ENCODE results near the gene CDH15. TPM values are rescaled to one million over a fixed set of nuclear protein-coding genes. Genes with fewer than 3 reads are reported as not detected.
A peak's percentile ranks its signal among the peaks of the same experiment; 100 is the strongest.

The CDH15 gene
- total RNA-seq, 1 experiment from 2014 or later, result not detected

DNA sequence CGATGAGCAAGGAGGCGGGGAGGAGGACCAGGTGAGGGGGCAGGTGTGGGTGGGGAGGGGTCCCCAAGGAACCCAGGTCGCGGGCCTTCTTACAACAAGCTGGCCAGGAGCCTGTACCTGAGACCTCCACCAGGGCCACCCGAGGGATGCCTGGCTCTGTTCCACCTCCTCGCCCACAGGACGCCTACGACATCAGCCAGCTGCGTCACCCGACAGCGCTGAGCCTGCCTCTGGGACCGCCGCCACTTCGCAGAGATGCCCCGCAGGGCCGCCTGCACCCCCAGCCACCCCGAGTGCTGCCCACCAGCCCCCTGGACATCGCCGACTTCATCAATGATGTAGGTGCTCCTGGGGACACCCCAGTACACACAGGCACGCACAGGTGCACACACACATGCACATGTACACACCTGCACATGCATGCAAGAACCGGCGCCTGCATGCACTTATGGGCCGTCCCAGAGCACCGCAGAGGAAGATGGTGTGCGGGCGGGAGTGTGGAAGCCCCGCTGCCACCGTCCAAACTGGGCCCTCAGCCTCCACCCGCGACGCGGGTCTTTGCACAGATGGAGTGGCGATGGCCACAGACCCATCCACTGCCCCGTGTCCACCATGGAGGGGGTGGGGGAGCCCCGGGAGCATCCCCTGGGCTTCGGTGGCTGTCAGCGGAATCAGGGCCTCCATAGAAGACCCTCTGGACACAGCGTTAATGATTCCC is 22.2 kb downstream of the CDH15 start:
- no peaks in the 10 kb centered on the region for H3K27me3 ChIP-seq (replicated peaks; ENCODE audit: control insufficient read depth, insufficient read depth, low read length)
- peak in 1 of 2 experiments; percentile 42 for DNase-seq
- POLR2A ChIA-PET, result no interaction called here

GRCh38 chr16:89194340-89195311 is 23.1 kb downstream of the CDH15 start:
- Histone ChIP-seq H3K4me3 (ENCODE audit: low read depth, low read length) (no peak overlapping the region), H3K4me1 (peaks cover 8% of the 10 kb centered on the region), H3K36me3 (ENCODE audit: control insufficient read depth, insufficient read depth, low read length) (no peaks in the 10 kb centered on the region), H3K27me3 (replicated peaks; ENCODE audit: control insufficient read depth, insufficient read depth, low read length) (no peaks in the 10 kb centered on the region; the same call in 1 of the 2 replicates), H3K9me3 (no peaks in the 10 kb centered on the region)
- no peak for DNase-seq
- H3K27ac Mint-ChIP-seq (ENCODE audit: unreplicated experiment), result no peak overlapping the region
- H3K4me3 Mint-ChIP-seq (ENCODE audit: unreplicated experiment), result no peak overlapping the region
- no peaks in the 10 kb centered on the region for H3K36me3 Mint-ChIP-seq (ENCODE audit: insufficient read depth, unreplicated experiment)
- ChIA-PET POLR2A (no interaction called here), CTCF (no interaction called here)
- H3K4me1 Mint-ChIP-seq (ENCODE audit: low read depth, unreplicated experiment), result no peaks in the 10 kb centered on the region
- H3K9me3 Mint-ChIP-seq (ENCODE audit: unreplicated experiment), result no peaks in the 10 kb centered on the region
- TF ChIP-seq CTCF (IDR thresholded peaks at IDR 0.05; ENCODE audit: insufficient read depth in 1 of 2, low read depth in 1 of 2, low read length in 1 of 2, severe bottlenecking in 1 of 2, unreplicated experiment in 1 of 2), result no peak
- BruUV-seq (replicated peaks), result no TSS peak
- H3K27me3 Mint-ChIP-seq (ENCODE audit: insufficient read depth, unreplicated experiment), result no peaks in the 10 kb centered on the region
- intact Hi-C loops (cut with micrococcal nuclease; ENCODE audit: unreplicated experiment), result no loop called here

More for the DNA sequence above, 22.2 kb downstream of the CDH15 start:
- Mint-ChIP-seq H3K27ac (ENCODE audit: unreplicated experiment) (no peak overlapping the region), H3K4me3 (ENCODE audit: unreplicated experiment) (no peak overlapping the region), H3K36me3 (ENCODE audit: insufficient read depth, unreplicated experiment) (no peaks in the 10 kb centered on the region), H3K27me3 (ENCODE audit: insufficient read depth, unreplicated experiment) (no peaks in the 10 kb centered on the region), H3K9me3 (ENCODE audit: unreplicated experiment) (no peaks in the 10 kb centered on the region), H3K4me1 (ENCODE audit: low read depth, unreplicated experiment) (no peaks in the 10 kb centered on the region)
- Histone ChIP-seq H3K4me1 (peaks cover 4% of the 10 kb centered on the region; the same call in 1 of the 2 replicates), H3K36me3 (ENCODE audit: control insufficient read depth, insufficient read depth, low read length) (no peaks in the 10 kb centered on the region), H3K4me3 (ENCODE audit: low read depth, low read length) (no peak overlapping the region), H3K9me3 (no peaks in the 10 kb centered on the region)
- no TSS peak for BruUV-seq (replicated peaks)
- CTCF ChIA-PET, result no interaction called here
- intact Hi-C loops (cut with micrococcal nuclease; ENCODE audit: unreplicated experiment), result no loop called here
- TF ChIP-seq CTCF (IDR thresholded peaks at IDR 0.05; ENCODE audit: insufficient read depth in 1 of 2, low read depth in 1 of 2, low read length in 1 of 2, severe bottlenecking in 1 of 2, unreplicated experiment in 1 of 2), result no peak

- no peaks in the 10 kb centered on the region; the same call in 1 of the 2 replicates for H3K27me3 ChIP-seq (replicated peaks; ENCODE audit: control insufficient read depth, insufficient read depth, low read length)
- CTCF ChIA-PET, result no interaction called here
- no TSS peak for BruUV-seq (replicated peaks)
- no peak for TF ChIP-seq CTCF (IDR thresholded peaks at IDR 0.05; ENCODE audit: insufficient read depth in 1 of 2, low read depth in 1 of 2, low read length in 1 of 2, severe bottlenecking in 1 of 2, unreplicated experiment in 1 of 2)
- H3K36me3 ChIP-seq (ENCODE audit: control insufficient read depth, insufficient read depth, low read length), result no peaks in the 10 kb centered on the region
- no peak overlapping the region for H3K4me3 Mint-ChIP-seq (ENCODE audit: unreplicated experiment)
- no peaks in the 10 kb centered on the region for H3K27me3 Mint-ChIP-seq (ENCODE audit: insufficient read depth, unreplicated experiment)
- no peak overlapping the region for H3K27ac Mint-ChIP-seq (ENCODE audit: unreplicated experiment)
- DNase-seq, result peak in 1 of 2 experiments; percentile 56
- intact Hi-C loops (cut with micrococcal nuclease; ENCODE audit: unreplicated experiment), result no loop called here
- no peaks in the 10 kb centered on the region for H3K4me1 Mint-ChIP-seq (ENCODE audit: low read depth, unreplicated experiment)
- H3K4me1 ChIP-seq, result peaks cover 14% of the 10 kb centered on the region
- H3K9me3 Mint-ChIP-seq (ENCODE audit: unreplicated experiment), result no peaks in the 10 kb centered on the region
- H3K36me3 Mint-ChIP-seq (ENCODE audit: insufficient read depth, unreplicated experiment), result no peaks in the 10 kb centered on the region
- H3K4me3 ChIP-seq (ENCODE audit: low read depth, low read length), result no peak overlapping the region
- H3K9me3 ChIP-seq, result no peaks in the 10 kb centered on the region
- POLR2A ChIA-PET, result no interaction called here
Observed at GRCh38 chr16:89195521-89196171, 24.1 kb downstream of the CDH15 start.
